ENCODE results near the gene AQP6. TPM values are rescaled to one million over a fixed set of nuclear protein-coding genes. Genes with fewer than 3 reads are reported as not detected.

Gene AQP6
- total RNA-seq, 2 donors from 2014 or later = 0.20 TPM; not detected in 1

DNA sequence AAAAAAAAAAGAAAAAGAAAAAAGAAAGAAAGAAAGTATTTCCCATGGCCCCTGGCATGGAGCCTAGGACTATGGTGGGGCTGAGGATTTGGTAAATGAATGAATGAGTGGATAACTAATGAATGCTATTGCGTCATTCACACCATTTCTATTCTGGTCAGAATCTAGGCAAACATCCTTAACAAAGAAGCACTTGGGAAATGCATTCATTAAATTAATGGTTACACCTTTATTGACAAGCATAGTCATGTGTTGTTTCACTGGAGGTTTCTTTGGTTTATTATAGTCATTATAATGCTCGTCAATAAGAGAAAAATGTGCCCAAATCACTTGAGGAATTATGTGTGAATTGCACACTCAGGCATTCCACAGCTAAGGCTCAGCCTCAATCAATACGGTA lies 35.8 kb upstream of the AQP6 start:
- Mint-ChIP-seq H3K27me3 (ENCODE audit: insufficient read depth) (peaks cover 17% of the 10 kb centered on the region), H3K36me3 (ENCODE audit: low read depth) (no peaks in the 10 kb centered on the region), H3K4me1 (no peaks in the 10 kb centered on the region), H3K9me3 (no peaks in the 10 kb centered on the region), H3K4me3 (no peak overlapping the region), H3K27ac (no peak overlapping the region)
- no peak for TF ChIP-seq CTCF (conservative IDR thresholded peaks at IDR 0.05)
- Histone ChIP-seq H3K27me3 (ENCODE audit: control insufficient read depth, insufficient read depth, low read length, poor library complexity, severe bottlenecking) (no peaks in the 10 kb centered on the region), H3K4me3 (ENCODE audit: low read length) (no peak overlapping the region), H3K9ac (ENCODE audit: extremely low read depth, low read length, poor library complexity, severe bottlenecking) (no peak overlapping the region), H3K27ac (ENCODE audit: low read depth, low read length) (no peak overlapping the region), H3K4me1 (ENCODE audit: control insufficient read depth, insufficient read depth, low read length) (peaks cover 6% of the 10 kb centered on the region), H3K9me3 (ENCODE audit: control insufficient read depth, low read length) (no peaks in the 10 kb centered on the region), H3K36me3 (ENCODE audit: control insufficient read depth, insufficient read depth, low read length) (no peaks in the 10 kb centered on the region)
- DNase-seq = no peak
- WGBS, 2 experiments (ENCODE audit: insufficient coverage in 1 of 2, insufficient read length in 1 of 2) = 83 to 98% methylated on average over 2 to 3 of the region's 3 CpGs

- peaks cover 23% of the 10 kb centered on the region for H3K27me3 Mint-ChIP-seq (ENCODE audit: insufficient read depth)
- Histone ChIP-seq H3K9ac (ENCODE audit: extremely low read depth, low read length, poor library complexity, severe bottlenecking) (no peak overlapping the region), H3K4me3 (ENCODE audit: low read length) (no peak overlapping the region), H3K36me3 (ENCODE audit: control insufficient read depth, insufficient read depth, low read length) (no peaks in the 10 kb centered on the region), H3K27me3 (ENCODE audit: control insufficient read depth, insufficient read depth, low read length, poor library complexity, severe bottlenecking) (peaks cover 1% of the 10 kb centered on the region), H3K9me3 (ENCODE audit: control insufficient read depth, low read length) (no peaks in the 10 kb centered on the region), H3K27ac (ENCODE audit: low read depth, low read length) (no peak overlapping the region), H3K4me1 (ENCODE audit: control insufficient read depth, insufficient read depth, low read length) (peaks cover 6% of the 10 kb centered on the region)
- H3K27ac Mint-ChIP-seq = no peak overlapping the region
- 82 to 100% methylated on average over 5 to 8 of the region's 8 CpGs for whole genome bisulfite sequencing, 2 experiments (ENCODE audit: insufficient coverage in 1 of 2, insufficient read length in 1 of 2)
- TF ChIP-seq CTCF (conservative IDR thresholded peaks at IDR 0.05) = no peak
- no peak for DNase-seq
- no peaks in the 10 kb centered on the region for H3K36me3 Mint-ChIP-seq (ENCODE audit: low read depth)
- no peak overlapping the region for H3K4me3 Mint-ChIP-seq
- H3K4me1 Mint-ChIP-seq = peaks cover 4% of the 10 kb centered on the region
- no peaks in the 10 kb centered on the region for H3K9me3 Mint-ChIP-seq
Measured at GRCh38 chr12:49937639-49938300, 35.0 kb upstream of the AQP6 start.

DNA sequence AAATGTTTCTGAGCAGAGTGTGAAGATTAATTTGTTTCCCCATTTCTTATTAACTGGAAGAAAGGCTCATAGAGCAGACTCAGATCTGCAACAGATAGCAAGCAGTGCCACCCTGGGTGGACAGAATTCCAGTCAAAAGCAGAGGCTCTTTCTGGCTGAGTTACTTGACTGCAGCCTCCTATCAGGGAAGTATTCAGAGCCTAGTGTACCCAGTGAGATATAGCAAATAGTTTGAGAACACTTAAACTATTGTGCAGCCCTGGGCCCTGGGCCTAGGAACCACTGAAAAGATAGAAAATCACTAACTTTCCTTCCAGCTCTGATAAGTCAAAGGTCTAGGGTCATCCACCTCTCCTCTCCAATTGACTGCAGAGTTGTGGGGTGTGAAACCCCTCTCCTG lies 33.4 kb upstream of the AQP6 start:
- Histone ChIP-seq H3K9ac (ENCODE audit: extremely low read depth, low read length, poor library complexity, severe bottlenecking) (no peak overlapping the region), H3K4me3 (ENCODE audit: low read length) (no peak overlapping the region), H3K9me3 (ENCODE audit: control insufficient read depth, low read length) (no peaks in the 10 kb centered on the region), H3K27me3 (ENCODE audit: control insufficient read depth, insufficient read depth, low read length, poor library complexity, severe bottlenecking) (peaks cover 17% of the 10 kb centered on the region), H3K36me3 (ENCODE audit: control insufficient read depth, insufficient read depth, low read length) (no peaks in the 10 kb centered on the region), H3K4me1 (ENCODE audit: control insufficient read depth, insufficient read depth, low read length) (peaks cover 6% of the 10 kb centered on the region), H3K27ac (ENCODE audit: low read depth, low read length) (no peak overlapping the region)
- no peaks in the 10 kb centered on the region for H3K9me3 Mint-ChIP-seq
- H3K27me3 Mint-ChIP-seq (ENCODE audit: insufficient read depth) = peaks cover 39% of the 10 kb centered on the region
- no peak overlapping the region for H3K27ac Mint-ChIP-seq
- H3K36me3 Mint-ChIP-seq (ENCODE audit: low read depth) = no peaks in the 10 kb centered on the region
- TF ChIP-seq CTCF (conservative IDR thresholded peaks at IDR 0.05) = no peak
- no peak overlapping the region for H3K4me3 Mint-ChIP-seq
- H3K4me1 Mint-ChIP-seq = peaks cover 7% of the 10 kb centered on the region
- DNase-seq = no peak

All from endodermal cell (in vitro differentiated cells).